ENCODE measurements around the gene KRT71. TPM values are rescaled to one million over a fixed set of nuclear protein-coding genes. Genes with fewer than 3 reads are reported as not detected.

The KRT71 gene
- total RNA-seq, 1 donor from 2014 or later: not detected

- intact Hi-C loops (cut with DNase I): no loop called here
- H3K4me1 ChIP-seq: no peaks in the 10 kb centered on the region
- no peaks in the 10 kb centered on the region for H3K9me3 ChIP-seq
- no peaks in the 10 kb centered on the region for H3K36me3 ChIP-seq
- no peak for DNase-seq
- no peak overlapping the region for H3K27ac ChIP-seq
- no peak for TF ChIP-seq CTCF (IDR thresholded peaks at IDR 0.05)
- peaks cover 28% of the 10 kb centered on the region for H3K27me3 ChIP-seq (ENCODE audit: low read depth)
- no peak overlapping the region for H3K4me3 ChIP-seq
- ATAC-seq: no peak
These were observed 24.4 kb upstream of the KRT71 start for GRCh38 chr12:52577316-52577715.

GRCh38 chr12:52575948-52576347 lies 23.0 kb upstream of the KRT71 start:
- no peak overlapping the region for H3K4me3 ChIP-seq
- DNase-seq (no peak), ATAC-seq (no peak)
- peaks cover 30% of the 10 kb centered on the region for H3K27me3 ChIP-seq (ENCODE audit: low read depth)
- no peaks in the 10 kb centered on the region for H3K9me3 ChIP-seq
- no peak for TF ChIP-seq CTCF (IDR thresholded peaks at IDR 0.05)
- intact Hi-C loops (cut with DNase I): no loop called here
- no peaks in the 10 kb centered on the region for H3K36me3 ChIP-seq
- H3K4me1 ChIP-seq: no peaks in the 10 kb centered on the region
- no peak overlapping the region for H3K27ac ChIP-seq

GRCh38 chr12:52575256-52575655 lies 22.3 kb upstream of the KRT71 start:
- no peak for ATAC-seq
- peaks cover 28% of the 10 kb centered on the region for H3K27me3 ChIP-seq (ENCODE audit: low read depth)
- H3K9me3 ChIP-seq: no peaks in the 10 kb centered on the region
- no peak for DNase-seq
- TF ChIP-seq CTCF (IDR thresholded peaks at IDR 0.05): no peak
- no peak overlapping the region for H3K27ac ChIP-seq
- H3K36me3 ChIP-seq: no peaks in the 10 kb centered on the region
- intact Hi-C loops (cut with DNase I): no loop called here
- no peak overlapping the region for H3K4me3 ChIP-seq
- no peaks in the 10 kb centered on the region for H3K4me1 ChIP-seq

GRCh38 chr12:52573743-52574142 lies 20.8 kb upstream of the KRT71 start, which contains the start of gene KRT74:
KRT74 (minus strand) TSS chr12:52573843; CDS start chr12:52573777, 66 bp downstream.
- Histone ChIP-seq H3K36me3 (no peaks in the 10 kb centered on the region), H3K4me1 (no peaks in the 10 kb centered on the region), H3K4me3 (no peak within 1 kb of the TSS), H3K9me3 (no peaks in the 10 kb centered on the region), H3K27ac (no peak within 1 kb of the TSS), H3K27me3 (ENCODE audit: low read depth) (peaks cover 31% of the 10 kb centered on the region)
- no peak for TF ChIP-seq CTCF (IDR thresholded peaks at IDR 0.05)
- intact Hi-C loops (cut with DNase I): no loop called here
- DNase-seq: no peak
- no peak for ATAC-seq

GRCh38 chr12:52573306-52573705 lies 20.4 kb upstream of the KRT71 start:
- Histone ChIP-seq H3K9me3 (no peaks in the 10 kb centered on the region), H3K27me3 (ENCODE audit: low read depth) (peaks cover 31% of the 10 kb centered on the region), H3K36me3 (no peaks in the 10 kb centered on the region), H3K4me3 (no peak overlapping the region), H3K27ac (no peak overlapping the region), H3K4me1 (no peaks in the 10 kb centered on the region)
- intact Hi-C loops (cut with DNase I): no loop called here
- no peak for ATAC-seq
- no peak for TF ChIP-seq CTCF (IDR thresholded peaks at IDR 0.05)
- DNase-seq: no peak

- DNase-seq (no peak), ATAC-seq (no peak)
- H3K4me3 ChIP-seq: no peak overlapping the region
- H3K27me3 ChIP-seq (ENCODE audit: low read depth): peaks cover 51% of the 10 kb centered on the region
- H3K9me3 ChIP-seq: no peaks in the 10 kb centered on the region
- H3K4me1 ChIP-seq: no peaks in the 10 kb centered on the region
- H3K36me3 ChIP-seq: no peaks in the 10 kb centered on the region
- intact Hi-C loops (cut with DNase I): no loop called here
- no peak overlapping the region for H3K27ac ChIP-seq
- TF ChIP-seq CTCF (IDR thresholded peaks at IDR 0.05): no peak
These were observed 17.6 kb upstream of the KRT71 start for GRCh38 chr12:52570511-52570910.
